HPDE6-E6E7 (cell line): ENCODE measurements around the gene WASHC1.
"Not testable (repeated sequence)": the region's sequence is repeated elsewhere in the genome, so short reads cannot be mapped to it uniquely, and the experiment has no call there.

Experiments
- DNase-seq: peaks from one replicate; pipeline ENCODE4 v3.0.0; 2011; ENCODE audit warnings: missing footprints; ENCODE audit errors: extremely low spot score

WASHC1 gene

DNA sequence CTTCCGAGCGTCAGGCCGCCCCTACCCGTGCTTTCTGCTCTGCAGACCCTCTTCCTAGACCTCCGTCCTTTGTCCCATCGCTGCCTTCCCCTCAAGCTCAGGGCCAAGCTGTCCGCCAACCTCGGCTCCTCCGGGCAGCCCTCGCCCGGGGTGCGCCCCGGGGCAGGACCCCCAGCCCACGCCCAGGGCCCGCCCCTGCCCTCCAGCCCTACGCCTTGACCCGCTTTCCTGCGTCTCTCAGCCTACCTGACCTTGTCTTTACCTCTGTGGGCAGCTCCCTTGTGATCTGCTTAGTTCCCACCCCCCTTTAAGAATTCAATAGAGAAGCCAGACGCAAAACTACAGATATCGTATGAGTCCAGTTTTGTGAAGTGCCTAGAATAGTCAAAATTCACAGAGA is at the start of gene WASHC1:
TSS of gene WASHC1 (minus strand) at position 101 of the 400 bp plus-strand sequence. CDS start 4,457 bp downstream, outside the sequence.
- DNase-seq = not testable (repeated sequence)

DNA sequence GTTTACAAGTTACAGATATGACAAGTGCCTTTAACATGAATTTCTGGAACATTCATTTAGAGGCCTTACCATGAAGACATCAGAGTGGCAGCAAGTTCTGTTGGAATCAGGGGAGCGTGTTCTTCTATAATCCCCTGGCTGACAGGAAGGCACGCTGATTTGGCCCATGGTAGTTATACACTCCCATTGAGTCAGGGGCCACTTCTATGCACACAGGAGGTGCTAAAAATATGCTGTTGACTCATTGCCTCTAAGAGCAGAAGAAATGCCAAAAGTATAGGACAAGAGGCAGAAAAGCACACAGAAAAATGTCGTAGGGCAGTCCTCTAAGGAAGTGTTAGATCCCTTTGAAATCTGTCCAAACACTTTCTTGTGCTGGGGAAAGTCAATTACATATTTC is 49.1 kb upstream of the WASHC1 start:
- DNase-seq = not testable (repeated sequence)

- DNase-seq = not testable (repeated sequence)
Measured at GRCh38 chr9:76389-76788, 47.1 kb upstream of the WASHC1 start.

GRCh38 chr9:73900-74525 is 44.8 kb upstream of the WASHC1 start:
- not testable (repeated sequence) for DNase-seq

DNA sequence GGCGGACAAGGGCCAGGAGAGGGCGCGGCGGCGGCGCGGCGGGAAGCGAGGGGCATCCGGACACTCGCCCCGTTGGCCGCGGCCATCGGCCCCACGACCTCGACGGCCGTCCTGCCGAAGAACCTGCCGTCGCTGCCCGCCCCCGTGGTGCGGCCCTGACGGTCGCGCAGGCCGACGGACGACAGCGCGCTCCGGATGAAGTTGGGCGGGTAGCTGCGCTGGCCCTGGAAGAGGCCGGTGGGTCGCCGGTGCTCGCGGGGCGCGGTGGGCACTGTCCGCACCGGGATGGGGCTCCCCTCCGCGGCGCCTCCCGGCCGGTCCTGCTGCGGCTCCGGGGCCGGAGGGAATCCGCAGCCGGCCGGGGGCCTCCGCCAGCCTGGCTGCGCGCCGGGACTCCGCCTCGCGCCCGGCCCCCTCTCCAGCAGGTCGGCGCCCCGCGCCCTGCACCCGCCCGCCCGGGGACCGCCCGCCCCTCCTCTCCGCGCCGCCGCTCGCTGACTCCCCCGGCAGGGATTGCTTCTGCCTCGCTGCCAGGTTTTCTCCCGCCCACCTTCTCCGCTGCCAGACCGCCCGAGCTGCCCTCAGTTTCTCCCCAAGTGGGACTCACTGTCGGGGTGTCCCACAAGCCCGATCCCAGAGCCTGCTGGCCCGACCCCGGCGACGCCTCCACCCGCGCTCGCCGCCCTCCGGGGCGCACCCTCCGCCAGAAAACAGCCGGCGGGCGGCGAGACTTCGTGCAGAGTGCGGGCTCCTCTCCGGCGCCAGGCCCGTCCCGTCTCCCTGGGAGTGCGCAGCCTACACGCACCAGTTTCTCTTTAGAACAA is 44.0 kb upstream of the WASHC1 start:
- peak; percentile 1 for DNase-seq

- not testable (repeated sequence) for DNase-seq
Measured at GRCh38 chr9:63031-63629, 33.9 kb upstream of the WASHC1 start.

DNA sequence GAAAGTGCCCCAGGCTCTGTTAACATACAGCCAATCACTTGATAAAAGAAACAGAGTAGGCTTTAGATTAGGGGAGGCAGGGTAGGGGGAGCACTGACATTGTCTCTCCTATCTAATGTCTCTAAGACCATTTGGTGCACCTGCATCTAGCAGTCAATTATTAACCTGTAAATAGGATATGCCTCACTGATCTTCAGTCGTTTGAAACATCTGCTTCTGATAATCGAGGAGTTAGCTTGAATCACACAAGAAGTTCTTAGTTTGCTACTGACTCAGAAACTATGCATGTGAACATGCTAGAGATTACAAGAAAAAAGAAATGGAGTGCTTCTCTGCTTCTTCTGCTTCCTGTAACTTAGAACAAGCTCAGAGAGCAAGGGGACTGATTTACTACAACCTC is 23.4 kb upstream of the WASHC1 start:
- not testable (repeated sequence) for DNase-seq

GRCh38 chr9:48190-48842 is 19.1 kb upstream of the WASHC1 start:
- not testable (repeated sequence) for DNase-seq

DNA sequence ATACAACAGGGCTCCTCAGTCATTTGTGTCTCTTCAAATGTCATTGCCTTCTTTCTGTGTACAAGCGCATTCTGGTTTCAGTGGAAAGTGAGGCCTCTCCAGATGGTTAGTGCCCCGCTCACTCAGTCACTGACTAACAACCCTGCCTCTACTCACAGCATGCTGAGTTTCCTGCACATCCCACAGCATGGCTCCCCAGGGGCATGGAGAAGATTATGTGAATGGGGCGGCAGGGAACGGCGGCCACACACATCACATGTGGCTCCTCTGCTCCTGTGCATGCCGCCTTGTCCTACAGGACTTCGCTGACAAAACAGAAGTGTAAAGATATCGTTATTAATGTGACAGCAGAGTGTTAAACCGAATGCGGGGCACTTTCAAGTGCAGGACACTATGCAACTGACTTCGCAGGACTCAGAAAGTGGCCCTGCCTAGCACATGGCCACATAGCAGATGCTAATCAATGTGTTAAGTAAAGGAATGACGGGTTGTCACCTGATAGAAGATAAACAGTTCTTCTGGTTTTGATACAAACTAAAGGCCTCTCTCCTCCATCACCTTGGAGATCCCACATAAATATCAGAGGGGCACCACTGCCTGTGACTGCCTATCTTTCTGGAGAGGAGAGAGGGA is 17.5 kb upstream of the WASHC1 start:
- not testable (repeated sequence) for DNase-seq

DNA sequence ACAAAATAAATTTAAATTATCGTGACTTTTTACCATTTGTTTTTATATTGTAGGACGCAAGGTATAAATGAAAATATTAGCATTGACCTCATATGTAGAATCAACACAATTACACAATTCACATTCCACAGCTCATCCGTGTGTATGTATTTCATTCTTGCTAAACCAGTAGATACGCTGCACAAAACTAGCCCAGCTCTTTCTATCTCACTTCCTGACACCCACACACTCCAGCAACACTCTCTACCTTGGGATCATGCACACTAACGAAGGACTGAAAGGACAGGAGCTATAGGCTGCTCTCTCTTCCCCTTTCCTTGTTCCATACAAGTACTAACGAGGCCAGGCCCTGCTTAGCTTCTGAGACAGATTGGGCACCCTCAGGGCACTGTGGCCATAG is 16.9 kb upstream of the WASHC1 start:
- DNase-seq = not testable (repeated sequence)

DNA sequence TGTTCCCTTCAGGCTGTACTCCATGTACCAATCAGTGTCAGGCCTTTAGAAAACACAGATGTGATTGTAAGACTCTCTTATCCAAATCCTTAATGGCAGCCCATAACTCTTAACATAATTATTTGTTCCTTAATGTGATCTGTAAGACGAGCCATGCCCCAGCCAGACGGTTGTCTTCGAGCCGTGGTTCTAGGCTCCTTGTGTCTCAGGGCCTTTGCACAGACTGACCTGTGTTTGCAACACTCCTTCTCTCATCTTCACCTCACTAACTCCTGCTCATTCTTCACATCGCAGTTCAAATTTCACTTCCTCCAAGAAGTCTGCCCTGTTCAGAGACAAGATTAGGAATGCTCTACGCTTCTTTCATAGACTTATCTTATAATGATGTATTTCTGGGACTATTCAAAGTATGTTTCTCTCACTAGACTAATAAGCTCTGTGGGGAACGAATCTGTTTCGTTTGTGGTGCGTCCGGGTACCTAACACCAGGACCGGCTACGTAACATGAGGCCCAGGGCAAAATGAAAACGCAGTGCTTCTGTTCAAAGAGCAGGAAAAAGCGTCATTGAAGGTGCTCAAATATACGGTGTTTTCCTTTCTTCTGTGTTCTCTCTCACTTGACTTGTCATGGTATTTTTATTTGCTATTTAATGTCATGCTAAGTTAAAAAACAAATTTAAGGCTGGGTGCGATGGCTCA is 16.1 kb upstream of the WASHC1 start:
- DNase-seq = not testable (repeated sequence)

- not testable (repeated sequence) for DNase-seq
Measured at GRCh38 chr9:44416-44815, 15.2 kb upstream of the WASHC1 start.

DNA sequence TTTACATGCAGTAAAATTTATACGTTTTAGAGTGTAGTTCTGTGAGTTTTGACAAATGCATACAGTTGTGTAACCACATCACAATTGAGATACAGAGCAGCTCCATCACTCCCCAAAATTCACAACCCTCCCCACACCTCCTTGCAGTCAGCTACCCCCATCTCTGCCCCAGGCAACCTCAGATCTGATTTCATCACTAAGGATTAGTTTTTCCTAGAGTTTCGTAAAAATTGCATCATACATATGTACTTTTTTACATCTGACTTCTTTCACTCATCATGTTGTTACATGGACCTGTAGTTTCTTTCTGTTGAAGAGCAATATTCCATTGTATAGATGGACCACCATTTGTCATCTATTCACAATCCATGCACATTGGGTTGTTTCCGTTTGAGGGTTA is 14.4 kb upstream of the WASHC1 start:
- DNase-seq = not testable (repeated sequence)

- DNase-seq = not testable (repeated sequence)
Measured at GRCh38 chr9:43116-43515, 13.9 kb upstream of the WASHC1 start.

DNA sequence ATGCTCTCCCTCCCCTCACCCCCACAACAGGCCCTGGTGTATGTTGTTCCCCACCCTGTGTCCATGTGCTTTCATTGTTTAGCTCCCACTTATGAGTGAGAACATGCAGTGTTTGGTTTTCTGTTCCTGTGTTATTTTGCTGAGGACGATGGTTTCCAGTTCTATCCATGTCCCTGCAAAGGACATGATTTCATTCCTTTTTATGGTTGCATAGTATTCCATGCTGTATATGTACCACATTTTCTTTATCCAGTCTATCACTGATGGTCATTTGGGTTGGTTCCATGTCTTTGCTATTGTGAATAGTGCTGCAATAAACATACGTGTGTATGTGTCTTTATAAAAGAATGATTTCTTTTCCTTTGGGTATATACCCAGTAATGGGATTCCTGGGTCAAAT is 12.6 kb upstream of the WASHC1 start:
- DNase-seq = not testable (repeated sequence)

- DNase-seq = not testable (repeated sequence)
Measured at GRCh38 chr9:41261-41676, 12.0 kb upstream of the WASHC1 start.

- DNase-seq = not testable (repeated sequence)
Measured at GRCh38 chr9:32308-32707, 3.1 kb upstream of the WASHC1 start.

DNA sequence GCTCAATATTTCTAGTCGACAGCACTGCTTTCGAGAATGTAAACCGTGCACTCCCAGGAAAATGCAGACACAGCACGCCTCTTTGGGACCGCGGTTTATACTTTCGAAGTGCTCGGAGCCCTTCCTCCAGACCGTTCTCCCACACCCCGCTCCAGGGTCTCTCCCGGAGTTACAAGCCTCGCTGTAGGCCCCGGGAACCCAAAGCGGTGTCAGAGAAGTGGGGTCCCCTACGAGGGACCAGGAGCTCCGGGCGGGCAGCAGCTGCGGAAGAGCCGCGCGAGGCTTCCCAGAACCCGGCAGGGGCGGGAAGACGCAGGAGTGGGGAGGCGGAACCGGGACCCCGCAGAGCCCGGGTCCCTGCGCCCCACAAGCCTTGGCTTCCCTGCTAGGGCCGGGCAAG is 481 bp downstream of the WASHC1 start:
- DNase-seq = not testable (repeated sequence)

- not testable (repeated sequence) for DNase-seq
Measured at GRCh38 chr9:21621-22020, 7.6 kb downstream of the WASHC1 start.

- DNase-seq = not testable (repeated sequence)
Measured at GRCh38 chr9:16875-17274, 12.4 kb downstream of the WASHC1 start.
